Measurements from ENCODE around the gene FXYD3.

FXYD3 gene

GRCh38 chr19:35123573-35123972 lies 8.0 kb downstream of the FXYD3 start:
- in situ Hi-C loops (cut with MboI; ENCODE audit: low sequenced_read_pairs, unreplicated experiment): no loop called here
- no peak for DNase-seq (ENCODE audit: low spot score)
- TF ChIP-seq, protein P1, sequence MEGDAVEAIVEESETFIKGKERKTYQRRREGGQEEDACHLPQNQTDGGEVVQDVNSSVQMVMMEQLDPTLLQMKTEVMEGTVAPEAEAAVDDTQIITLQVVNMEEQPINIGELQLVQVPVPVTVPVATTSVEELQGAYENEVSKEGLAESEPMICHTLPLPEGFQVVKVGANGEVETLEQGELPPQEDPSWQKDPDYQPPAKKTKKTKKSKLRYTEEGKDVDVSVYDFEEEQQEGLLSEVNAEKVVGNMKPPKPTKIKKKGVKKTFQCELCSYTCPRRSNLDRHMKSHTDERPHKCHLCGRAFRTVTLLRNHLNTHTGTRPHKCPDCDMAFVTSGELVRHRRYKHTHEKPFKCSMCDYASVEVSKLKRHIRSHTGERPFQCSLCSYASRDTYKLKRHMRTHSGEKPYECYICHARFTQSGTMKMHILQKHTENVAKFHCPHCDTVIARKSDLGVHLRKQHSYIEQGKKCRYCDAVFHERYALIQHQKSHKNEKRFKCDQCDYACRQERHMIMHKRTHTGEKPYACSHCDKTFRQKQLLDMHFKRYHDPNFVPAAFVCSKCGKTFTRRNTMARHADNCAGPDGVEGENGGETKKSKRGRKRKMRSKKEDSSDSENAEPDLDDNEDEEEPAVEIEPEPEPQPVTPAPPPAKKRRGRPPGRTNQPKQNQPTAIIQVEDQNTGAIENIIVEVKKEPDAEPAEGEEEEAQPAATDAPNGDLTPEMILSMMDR (IDR thresholded peaks at IDR 0.05; ENCODE audit: borderline replicate concordance, control extremely low read depth, extremely low read depth, insufficient read depth, missing control alignments): no peak

GRCh38 chr19:35124098-35125060 lies 8.8 kb downstream of the FXYD3 start:
- peak; percentile 96 for DNase-seq (ENCODE audit: low spot score)
- in situ Hi-C loops (cut with MboI; ENCODE audit: low sequenced_read_pairs, unreplicated experiment): no loop called here
- TF ChIP-seq, protein P1 (IDR thresholded peaks at IDR 0.05; ENCODE audit: borderline replicate concordance, control extremely low read depth, extremely low read depth, insufficient read depth, missing control alignments): no peak

- TF ChIP-seq, protein P1 (IDR thresholded peaks at IDR 0.05; ENCODE audit: borderline replicate concordance, control extremely low read depth, extremely low read depth, insufficient read depth, missing control alignments): no peak
- in situ Hi-C loops (cut with MboI; ENCODE audit: low sequenced_read_pairs, unreplicated experiment): no loop called here
These were observed 9.7 kb downstream of the FXYD3 start for GRCh38 chr19:35125270-35125717.

GRCh38 chr19:35125749-35126623 lies 10.4 kb downstream of the FXYD3 start:
- in situ Hi-C loops (cut with MboI; ENCODE audit: low sequenced_read_pairs, unreplicated experiment): no loop called here
- no peak for DNase-seq (ENCODE audit: low spot score)
- TF ChIP-seq, protein P1 (IDR thresholded peaks at IDR 0.05; ENCODE audit: borderline replicate concordance, control extremely low read depth, extremely low read depth, insufficient read depth, missing control alignments): no peak

More at GRCh38 chr19:35125270-35125717, 9.7 kb downstream of the FXYD3 start:
- DNase-seq (ENCODE audit: low spot score): no peak

GRCh38 chr19:35126624-35126959 lies 11.0 kb downstream of the FXYD3 start:
- DNase-seq (ENCODE audit: low spot score): no peak
- TF ChIP-seq, protein P1 (IDR thresholded peaks at IDR 0.05; ENCODE audit: borderline replicate concordance, control extremely low read depth, extremely low read depth, insufficient read depth, missing control alignments): no peak
- in situ Hi-C loops (cut with MboI; ENCODE audit: low sequenced_read_pairs, unreplicated experiment): no loop called here

- in situ Hi-C loops (cut with MboI; ENCODE audit: low sequenced_read_pairs, unreplicated experiment): no loop called here
- TF ChIP-seq, protein P1 (IDR thresholded peaks at IDR 0.05; ENCODE audit: borderline replicate concordance, control extremely low read depth, extremely low read depth, insufficient read depth, missing control alignments): no peak
- no peak for DNase-seq (ENCODE audit: low spot score)
These were observed 12.2 kb downstream of the FXYD3 start for GRCh38 chr19:35127871-35128270.

Data from GM13976 (cell line).